WTC11 (cell line): ENCODE measurements around the gene RIN1. TPM values are rescaled to one million over a fixed set of nuclear protein-coding genes. Genes with fewer than 3 reads are reported as not detected.

ENCODE experiments used
- ATAC-seq: fragments of 200-7000 bp; cut with Tn5 transposase; 2 replicates; pipeline ENCODE4 v1.10.0; 2021; ENCODE audit warnings: mild to moderate bottlenecking, moderate library complexity
- CTCF ChIA-PET: fragments of 300-600 bp; sonication (Branson Sonifier 250); formaldehyde crosslinking; loops from one replicate; lab custom pipeline; 2021; ENCODE audit warnings: antibody characterized with exemption; lab: Charles Lee
- POLR2A ChIA-PET: fragments of 350-600 bp; sonication (Branson Sonifier 250); formaldehyde crosslinking; loops from one replicate; lab custom pipeline; 2021; ENCODE audit warnings: antibody characterized with exemption; lab: Charles Lee
- DNase-seq: peaks from one replicate; pipeline ENCODE4 v3.0.0; 2021; ENCODE audit warnings: low spot score
- H3K27ac Mint-ChIP-seq: 2 replicates; pipeline ENCODE4 v1.8.0; 2021; ENCODE audit warnings: mixed read lengths
- H3K27me3 Mint-ChIP-seq: 2 replicates; pipeline ENCODE4 v1.8.0; 2021; ENCODE audit warnings: low read depth, mild to moderate bottlenecking, moderate library complexity, mixed read lengths
- H3K36me3 Mint-ChIP-seq: 2 replicates; pipeline ENCODE4 v1.8.0; 2021; ENCODE audit warnings: mixed read lengths
- H3K4me1 Mint-ChIP-seq: 2 replicates; pipeline ENCODE4 v1.8.0; 2022; ENCODE audit warnings: mixed read lengths
- H3K4me3 Mint-ChIP-seq: 2 replicates; pipeline ENCODE4 v1.8.0; 2021; ENCODE audit warnings: mild to moderate bottlenecking, moderate library complexity, mixed read lengths
- H3K9me3 Mint-ChIP-seq: 2 replicates; pipeline ENCODE4 v1.8.0; 2021; ENCODE audit warnings: mixed read lengths
- CREB1 ChIP-seq: sonication (generic); formaldehyde crosslinking; IDR thresholded peaks from 2 replicates; pipeline ENCODE4 v1.8.0; 2023; ENCODE audit warnings: mild to moderate bottlenecking, missing genetic modification reagents
- E2F1 ChIP-seq: sonication (generic); formaldehyde crosslinking; IDR thresholded peaks from 2 replicates; pipeline ENCODE4 v1.8.0; 2022; ENCODE audit warnings: mild to moderate bottlenecking, missing genetic modification reagents
- E2F4 ChIP-seq: sonication (generic); formaldehyde crosslinking; IDR thresholded peaks from 2 replicates; pipeline ENCODE4 v1.8.1; 2022; ENCODE audit warnings: low read depth, mild to moderate bottlenecking, moderate library complexity, missing genetic modification reagents, borderline replicate concordance
- EMX1 ChIP-seq: fragments of 250-450 bp; sonication (Bioruptor Pico); IDR thresholded peaks from 2 replicates; pipeline ENCODE4 v1.8.0; 2021; ENCODE audit warnings: mild to moderate bottlenecking
- ERG ChIP-seq: fragments of 250-450 bp; sonication (Bioruptor Pico); IDR thresholded peaks from 2 replicates; pipeline ENCODE4 v1.8.0; 2021; ENCODE audit warnings: mild to moderate bottlenecking
- GTF2I ChIP-seq: fragments of 250-450 bp; sonication (Bioruptor Pico); conservative IDR thresholded peaks from 2 replicates; pipeline ENCODE4 v1.4.0; 2021; ENCODE audit warnings: mild to moderate bottlenecking
- HMGXB4 ChIP-seq: sonication (generic); formaldehyde crosslinking; IDR thresholded peaks from 2 replicates; pipeline ENCODE4 v1.8.1; 2023; ENCODE audit warnings: mild to moderate bottlenecking, moderate library complexity, missing genetic modification reagents
- IRF2 ChIP-seq: sonication (generic); formaldehyde crosslinking; IDR thresholded peaks from 2 replicates; pipeline ENCODE4 v1.8.0; 2022; ENCODE audit warnings: low read depth, missing genetic modification reagents, borderline replicate concordance
- OVOL2 ChIP-seq: fragments of 250-450 bp; sonication (Bioruptor Pico); IDR thresholded peaks from 2 replicates; pipeline ENCODE4 v1.9.0; 2021; ENCODE audit warnings: mild to moderate bottlenecking, borderline replicate concordance
- ZBTB21 ChIP-seq: sonication (generic); formaldehyde crosslinking; IDR thresholded peaks from 2 replicates; pipeline ENCODE4 v1.8.1; 2023; ENCODE audit warnings: mild to moderate bottlenecking, missing genetic modification reagents, borderline replicate concordance
- ZBTB43 ChIP-seq: sonication (generic); formaldehyde crosslinking; IDR thresholded peaks from 2 replicates; pipeline ENCODE4 v1.8.1; 2023; ENCODE audit warnings: mild to moderate bottlenecking, missing genetic modification reagents
- ZNF121 ChIP-seq: sonication (generic); formaldehyde crosslinking; IDR thresholded peaks from 2 replicates; pipeline ENCODE4 v1.8.0; 2023; ENCODE audit warnings: missing genetic modification reagents
- ZNF263 ChIP-seq: sonication (generic); formaldehyde crosslinking; IDR thresholded peaks from 2 replicates; pipeline ENCODE4 v1.8.1; 2022; ENCODE audit warnings: low read depth, mild to moderate bottlenecking, moderate library complexity, missing genetic modification reagents
- ZNF423 ChIP-seq: fragments of 250-450 bp; sonication (Bioruptor Pico); IDR thresholded peaks from 2 replicates; pipeline ENCODE4 v2.1.2; 2022; ENCODE audit warnings: mild to moderate bottlenecking, moderate library complexity
- ZNF671 ChIP-seq: fragments of 250-450 bp; sonication (Bioruptor Pico); IDR thresholded peaks from 2 replicates; pipeline ENCODE4 v1.8.0; 2021; ENCODE audit warnings: mild to moderate bottlenecking
- total RNA-seq: library from RNA; stranded (reverse); gene quantifications from 3 replicates; pipeline ENCODE4 v1.2.3, GENCODE V29; 2021
- TF ChIP-seq, protein P1 (sequence below): sonication (generic); formaldehyde crosslinking; IDR thresholded peaks from 2 replicates; pipeline ENCODE4 v1.8.0; 2022; ENCODE audit warnings: mild to moderate bottlenecking, missing genetic modification reagents
- TF ChIP-seq, protein P2 (sequence below): sonication (generic); formaldehyde crosslinking; IDR thresholded peaks from 2 replicates; pipeline ENCODE4 v1.8.0; 2022; ENCODE audit warnings: mild to moderate bottlenecking, missing genetic modification reagents
- TF ChIP-seq, protein P3 (sequence below): sonication (generic); formaldehyde crosslinking; IDR thresholded peaks from 2 replicates; pipeline ENCODE4 v1.8.0; 2023; ENCODE audit warnings: missing genetic modification reagents, mild to moderate bottlenecking, borderline replicate concordance

The RIN1 gene
- total RNA-seq, 1 experiment from 2014 or later: 5.0 TPM

GRCh38 chr11:66329165-66329673, 7.0 kb downstream of the RIN1 start (continued):
- TF ChIP-seq ZBTB43 (no peak), E2F4 (CRISPR knock-in tag) (no peak), ZNF121 (CRISPR knock-in tag) (no peak), ZNF423 (no peak), ZBTB21 (CRISPR knock-in tag) (no peak), IRF2 (CRISPR knock-in tag) (no peak), ZNF263 (CRISPR knock-in tag) (no peak)
- TF ChIP-seq, protein P1, sequence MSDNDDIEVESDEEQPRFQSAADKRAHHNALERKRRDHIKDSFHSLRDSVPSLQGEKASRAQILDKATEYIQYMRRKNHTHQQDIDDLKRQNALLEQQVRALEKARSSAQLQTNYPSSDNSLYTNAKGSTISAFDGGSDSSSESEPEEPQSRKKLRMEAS (CRISPR knock-in tag): no peak
- TF ChIP-seq, protein P2, sequence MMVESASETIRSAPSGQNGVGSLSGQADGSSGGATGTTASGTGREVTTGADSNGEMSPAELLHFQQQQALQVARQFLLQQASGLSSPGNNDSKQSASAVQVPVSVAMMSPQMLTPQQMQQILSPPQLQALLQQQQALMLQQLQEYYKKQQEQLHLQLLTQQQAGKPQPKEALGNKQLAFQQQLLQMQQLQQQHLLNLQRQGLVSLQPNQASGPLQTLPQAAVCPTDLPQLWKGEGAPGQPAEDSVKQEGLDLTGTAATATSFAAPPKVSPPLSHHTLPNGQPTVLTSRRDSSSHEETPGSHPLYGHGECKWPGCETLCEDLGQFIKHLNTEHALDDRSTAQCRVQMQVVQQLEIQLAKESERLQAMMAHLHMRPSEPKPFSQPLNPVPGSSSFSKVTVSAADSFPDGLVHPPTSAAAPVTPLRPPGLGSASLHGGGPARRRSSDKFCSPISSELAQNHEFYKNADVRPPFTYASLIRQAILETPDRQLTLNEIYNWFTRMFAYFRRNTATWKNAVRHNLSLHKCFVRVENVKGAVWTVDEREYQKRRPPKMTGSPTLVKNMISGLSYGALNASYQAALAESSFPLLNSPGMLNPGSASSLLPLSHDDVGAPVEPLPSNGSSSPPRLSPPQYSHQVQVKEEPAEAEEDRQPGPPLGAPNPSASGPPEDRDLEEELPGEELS (CRISPR knock-in tag): no peak

- H3K9me3 Mint-ChIP-seq: 0 out of 2 replicates have a peak, but pooled peaks cover 2% of the 10 kb centered on the region
- POLR2A ChIA-PET: interaction anchor here (0.9 to 1.1 kb wide), 2 partner anchors 16 to 46 kb away, joined by 3 to 7 read pairs; no protein-coding TSS in a partner anchor
- H3K4me3 Mint-ChIP-seq: peak overlapping the region; percentile 50
- CTCF ChIA-PET: interaction anchor here (0.9 to 8.7 kb wide), 11 partner anchors 10 to 163 kb away, joined by 3 to 319 read pairs (median 5); partner anchors contain the start of genes CD248 and YIF1A
- H3K27me3 Mint-ChIP-seq: peaks cover 11% of the 10 kb centered on the region
- H3K27ac Mint-ChIP-seq: no peak overlapping the region
- ATAC-seq (peak; percentile 83), DNase-seq (peak; percentile 85)
- peaks cover 15% of the 10 kb centered on the region for H3K4me1 Mint-ChIP-seq
- H3K36me3 Mint-ChIP-seq: no peaks in the 10 kb centered on the region
- TF ChIP-seq EMX1 (CRISPR knock-in tag) (no peak), ERG (CRISPR knock-in tag) (no peak), E2F1 (CRISPR knock-in tag) (no peak), ZBTB21 (CRISPR knock-in tag) (0 out of 2 replicates have a peak, but pooled peaks have one; percentile 6), CREB1 (CRISPR knock-in tag) (no peak), HMGXB4 (no peak; the same call in 1 of the 2 replicates), ZNF671 (CRISPR knock-in tag) (no peak), OVOL2 (CRISPR knock-in tag) (no peak), GTF2I (no peak), E2F4 (CRISPR knock-in tag) (no peak)
- TF ChIP-seq, protein P3, sequence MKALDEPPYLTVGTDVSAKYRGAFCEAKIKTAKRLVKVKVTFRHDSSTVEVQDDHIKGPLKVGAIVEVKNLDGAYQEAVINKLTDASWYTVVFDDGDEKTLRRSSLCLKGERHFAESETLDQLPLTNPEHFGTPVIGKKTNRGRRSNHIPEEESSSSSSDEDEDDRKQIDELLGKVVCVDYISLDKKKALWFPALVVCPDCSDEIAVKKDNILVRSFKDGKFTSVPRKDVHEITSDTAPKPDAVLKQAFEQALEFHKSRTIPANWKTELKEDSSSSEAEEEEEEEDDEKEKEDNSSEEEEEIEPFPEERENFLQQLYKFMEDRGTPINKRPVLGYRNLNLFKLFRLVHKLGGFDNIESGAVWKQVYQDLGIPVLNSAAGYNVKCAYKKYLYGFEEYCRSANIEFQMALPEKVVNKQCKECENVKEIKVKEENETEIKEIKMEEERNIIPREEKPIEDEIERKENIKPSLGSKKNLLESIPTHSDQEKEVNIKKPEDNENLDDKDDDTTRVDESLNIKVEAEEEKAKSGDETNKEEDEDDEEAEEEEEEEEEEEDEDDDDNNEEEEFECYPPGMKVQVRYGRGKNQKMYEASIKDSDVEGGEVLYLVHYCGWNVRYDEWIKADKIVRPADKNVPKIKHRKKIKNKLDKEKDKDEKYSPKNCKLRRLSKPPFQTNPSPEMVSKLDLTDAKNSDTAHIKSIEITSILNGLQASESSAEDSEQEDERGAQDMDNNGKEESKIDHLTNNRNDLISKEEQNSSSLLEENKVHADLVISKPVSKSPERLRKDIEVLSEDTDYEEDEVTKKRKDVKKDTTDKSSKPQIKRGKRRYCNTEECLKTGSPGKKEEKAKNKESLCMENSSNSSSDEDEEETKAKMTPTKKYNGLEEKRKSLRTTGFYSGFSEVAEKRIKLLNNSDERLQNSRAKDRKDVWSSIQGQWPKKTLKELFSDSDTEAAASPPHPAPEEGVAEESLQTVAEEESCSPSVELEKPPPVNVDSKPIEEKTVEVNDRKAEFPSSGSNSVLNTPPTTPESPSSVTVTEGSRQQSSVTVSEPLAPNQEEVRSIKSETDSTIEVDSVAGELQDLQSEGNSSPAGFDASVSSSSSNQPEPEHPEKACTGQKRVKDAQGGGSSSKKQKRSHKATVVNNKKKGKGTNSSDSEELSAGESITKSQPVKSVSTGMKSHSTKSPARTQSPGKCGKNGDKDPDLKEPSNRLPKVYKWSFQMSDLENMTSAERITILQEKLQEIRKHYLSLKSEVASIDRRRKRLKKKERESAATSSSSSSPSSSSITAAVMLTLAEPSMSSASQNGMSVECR (CRISPR knock-in tag): 0 out of 2 replicates have a peak, but pooled peaks have one; percentile 71
Measured at GRCh38 chr11:66328302-66329144, 7.7 kb downstream of the RIN1 start.
